Stimulated activated CD8-positive, alpha-beta memory T cell treated with anti-CD3 and anti-CD28 coated beads, Interleukin-7, amount 100 ng/mL, for 4 hours (primary cell): ENCODE data around the gene EPSTI1.
"Not testable (repeated sequence)": the region's sequence is repeated elsewhere in the genome, so short reads cannot be mapped to it uniquely, and the experiment has no call there.

Experiments
- DNase-seq, 2 donors: peaks; one replicate each; pipeline ENCODE4 v3.0.0-alpha.2; 2020; ENCODE audit warnings: low read depth in 2 of 2

The EPSTI1 gene

GRCh38 chr13:43005460-43006236 is 13.6 kb upstream of the EPSTI1 start:
- no peak for DNase-seq

- DNase-seq: no peak
Observed at GRCh38 chr13:43003729-43004128, 11.7 kb upstream of the EPSTI1 start.

GRCh38 chr13:43003010-43003409 is 11.0 kb upstream of the EPSTI1 start:
- DNase-seq: no peak

- no peak for DNase-seq
Observed at GRCh38 chr13:43002021-43002420, 10.0 kb upstream of the EPSTI1 start.

GRCh38 chr13:43000676-43001075 is 8.6 kb upstream of the EPSTI1 start:
- DNase-seq: no peak

- DNase-seq: no peak
Observed at GRCh38 chr13:42999491-42999890, 7.5 kb upstream of the EPSTI1 start.

- DNase-seq: no peak
Observed at GRCh38 chr13:42997381-42997780, 5.3 kb upstream of the EPSTI1 start.

- no peak for DNase-seq
Observed at GRCh38 chr13:42996584-42996983, 4.5 kb upstream of the EPSTI1 start.

- DNase-seq: no peak
Observed at GRCh38 chr13:42994878-42995277, 2.8 kb upstream of the EPSTI1 start.

GRCh38 chr13:42992764-42993122 is 702 bp upstream of the EPSTI1 start:
- no peak for DNase-seq

GRCh38 chr13:42991233-42991897 is 676 bp downstream of the EPSTI1 start:
- DNase-seq: not testable (repeated sequence)

GRCh38 chr13:42990291-42991232 is 1.5 kb downstream of the EPSTI1 start:
- DNase-seq: no peak

GRCh38 chr13:42986176-42986574 is 5.9 kb downstream of the EPSTI1 start:
- no peak for DNase-seq

- no peak for DNase-seq
Observed at GRCh38 chr13:42985312-42986175, 6.5 kb downstream of the EPSTI1 start.

- DNase-seq: no peak
Observed at GRCh38 chr13:42984691-42985090, 7.3 kb downstream of the EPSTI1 start.

GRCh38 chr13:42984026-42984425 is 8.0 kb downstream of the EPSTI1 start:
- no peak for DNase-seq

GRCh38 chr13:42981853-42982252 is 10.2 kb downstream of the EPSTI1 start:
- DNase-seq: no peak

GRCh38 chr13:42981317-42981716 is 10.7 kb downstream of the EPSTI1 start:
- no peak for DNase-seq

- no peak for DNase-seq
Observed at GRCh38 chr13:42977219-42977659, 14.8 kb downstream of the EPSTI1 start.

- no peak for DNase-seq
Observed at GRCh38 chr13:42976066-42976465, 16.0 kb downstream of the EPSTI1 start.

- DNase-seq: no peak
Observed at GRCh38 chr13:42973581-42973980, 18.5 kb downstream of the EPSTI1 start.
